Activated CD4-positive, alpha-beta T cell treated with anti-CD3 and anti-CD28 coated beads, Interleukin-2, amount 50 U/mL, for 24 hours (primary cell): ENCODE measurements around the gene ELF2.
"Not testable (repeated sequence)": the region's sequence is repeated elsewhere in the genome, so short reads cannot be mapped to it uniquely, and the experiment has no call there.

Experiments
- DNase-seq, 2 donors: peaks; one replicate each; pipeline ENCODE4 v3.0.0-alpha.2; 2020; ENCODE audit warnings: low read depth in 1 of 2, low spot score in 1 of 2

ELF2 gene

DNA sequence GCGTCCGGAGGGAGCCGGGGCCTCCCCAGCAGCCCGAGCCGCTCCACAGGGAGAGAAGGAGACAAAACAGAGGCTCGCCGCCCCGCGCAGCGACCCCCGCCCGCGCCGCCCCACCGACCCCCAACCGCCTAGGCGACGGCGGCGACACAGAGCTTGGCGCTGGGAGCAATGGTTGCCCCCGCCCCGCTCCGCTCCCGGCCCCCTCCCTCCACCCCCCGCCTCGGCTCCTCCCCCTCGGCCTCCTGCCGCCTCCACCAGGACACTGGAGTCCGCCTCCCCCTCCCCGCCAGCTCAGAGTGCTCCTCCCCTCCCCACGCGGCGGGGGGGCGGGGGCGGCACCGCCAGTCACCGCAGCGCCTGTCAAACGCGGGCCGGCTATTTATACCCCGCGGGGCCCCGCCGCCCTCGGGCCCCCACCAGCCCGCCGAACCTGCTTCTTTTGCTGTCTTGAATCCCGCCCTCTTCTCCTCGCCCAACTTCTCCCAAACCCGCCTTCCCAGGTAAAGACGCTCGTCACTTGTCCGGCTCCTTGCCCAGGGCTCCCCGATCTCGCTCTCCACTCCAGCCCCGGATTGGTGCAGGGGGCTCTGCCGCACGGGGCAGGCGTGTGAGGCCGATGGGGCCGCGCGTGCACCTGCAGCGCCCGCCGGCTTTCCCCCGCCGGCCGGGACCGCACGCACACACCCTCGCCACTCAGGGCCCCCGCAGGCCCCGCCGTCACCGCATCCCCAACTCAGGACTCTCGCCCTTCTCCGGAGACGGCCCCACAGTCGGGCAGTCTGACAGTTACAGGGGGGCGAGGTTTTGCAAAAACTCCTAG, at the start of gene ELF2:
Gene ELF2 (minus strand): TSS at position 170 of the 820 bp plus-strand sequence. CDS start 39,517 bp downstream, outside the sequence.
- peak; percentile 54 to 68 for DNase-seq

DNA sequence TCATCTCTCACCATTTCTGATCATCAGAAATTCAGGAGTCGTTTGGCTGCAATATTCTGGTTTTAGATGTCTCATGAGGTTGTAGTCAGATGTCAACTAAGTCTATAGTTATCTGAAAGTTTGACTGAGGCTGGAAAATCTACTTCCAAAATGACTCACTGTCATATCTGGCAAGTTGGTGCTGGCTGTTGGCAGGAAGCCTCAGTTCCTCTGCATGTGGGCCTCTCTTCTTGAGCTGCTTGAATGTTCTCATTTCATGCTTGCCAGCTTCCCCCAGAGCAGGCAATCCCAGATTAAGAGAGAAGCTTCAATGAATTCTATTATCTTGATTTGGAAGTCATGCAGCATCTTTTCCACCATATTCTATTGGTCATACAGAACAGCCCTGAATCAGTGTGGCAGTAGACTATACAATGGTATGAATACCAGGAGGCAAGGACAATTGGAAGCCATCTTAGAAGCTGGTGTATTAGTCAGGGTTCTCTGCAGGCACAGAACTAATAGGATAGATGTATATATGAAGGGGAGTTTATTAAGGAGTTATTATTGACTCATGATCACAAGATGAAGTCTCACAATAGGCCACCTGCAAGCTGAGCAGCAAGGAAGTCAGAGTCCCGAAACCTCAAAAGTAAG, 46.8 kb upstream of the ELF2 start:
- no peak for DNase-seq

DNA sequence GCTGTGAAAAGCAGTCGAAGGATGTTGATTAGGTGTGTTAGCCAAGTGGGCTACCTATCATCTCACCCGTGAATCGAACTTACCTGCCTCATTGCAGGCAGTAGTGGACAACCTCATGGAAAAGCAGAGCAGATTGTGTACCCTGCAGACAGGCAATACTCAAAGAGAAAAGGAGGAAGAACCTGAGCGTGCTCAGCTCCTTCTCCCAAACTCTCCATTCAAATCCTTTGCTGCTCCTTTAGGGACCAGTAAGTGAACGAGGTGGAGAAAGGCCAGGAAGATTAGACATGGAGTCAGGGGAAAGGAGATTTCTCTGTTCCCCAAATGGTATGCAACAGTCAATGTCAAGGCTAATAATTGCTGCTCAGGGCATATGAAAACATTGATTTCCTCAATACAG, 45.2 kb upstream of the ELF2 start:
- no peak for DNase-seq

DNA sequence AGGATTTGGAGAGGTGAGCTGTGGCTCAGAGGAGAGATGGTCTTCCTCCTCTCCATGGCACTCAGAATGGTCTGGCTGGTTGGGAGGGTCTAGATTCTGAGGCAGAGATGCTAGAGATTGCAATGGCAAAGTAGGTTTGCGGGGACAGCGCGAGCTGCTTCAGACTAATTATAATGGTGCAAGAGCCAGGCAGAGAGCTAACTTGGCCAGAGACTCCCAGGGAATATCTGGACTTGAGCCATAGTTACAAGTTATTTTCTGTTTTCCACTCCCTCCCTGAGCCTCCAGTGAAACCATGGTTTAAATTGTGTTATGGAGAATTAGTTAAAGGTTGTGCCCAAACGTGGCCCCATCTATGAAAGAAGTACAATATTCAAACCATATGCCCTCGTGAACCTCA, 44.7 kb upstream of the ELF2 start:
- DNase-seq, result no peak

DNA sequence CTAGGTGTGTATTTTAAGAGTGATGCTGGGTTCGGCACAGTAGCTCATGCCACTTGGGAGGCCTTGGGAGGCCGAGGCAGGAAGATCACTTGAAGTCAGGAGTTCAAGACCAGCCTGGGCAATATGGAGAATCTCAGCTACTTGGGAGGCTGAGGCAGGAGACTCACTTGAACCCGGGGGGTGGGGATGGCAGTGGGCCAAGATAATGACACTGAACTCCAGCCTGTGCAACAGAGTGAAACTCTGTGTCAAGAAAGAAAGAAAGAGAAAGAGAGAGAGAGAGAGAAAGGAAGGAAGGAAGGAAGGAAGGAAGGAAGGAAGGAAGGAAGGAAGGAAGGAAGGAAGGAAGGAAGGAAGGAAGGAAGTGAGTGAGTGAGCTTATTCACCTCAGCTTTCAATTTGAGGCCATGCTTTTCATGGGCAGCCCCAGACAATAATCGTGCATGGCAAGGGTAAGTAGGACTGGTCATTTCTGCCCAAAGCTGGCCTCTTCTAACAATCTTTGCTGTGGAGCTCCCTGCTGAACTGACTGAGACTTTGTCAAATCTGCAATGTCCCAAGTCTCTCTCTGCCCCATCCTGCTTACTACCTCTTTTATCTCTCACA, 42.5 kb upstream of the ELF2 start:
- DNase-seq, result no peak

DNA sequence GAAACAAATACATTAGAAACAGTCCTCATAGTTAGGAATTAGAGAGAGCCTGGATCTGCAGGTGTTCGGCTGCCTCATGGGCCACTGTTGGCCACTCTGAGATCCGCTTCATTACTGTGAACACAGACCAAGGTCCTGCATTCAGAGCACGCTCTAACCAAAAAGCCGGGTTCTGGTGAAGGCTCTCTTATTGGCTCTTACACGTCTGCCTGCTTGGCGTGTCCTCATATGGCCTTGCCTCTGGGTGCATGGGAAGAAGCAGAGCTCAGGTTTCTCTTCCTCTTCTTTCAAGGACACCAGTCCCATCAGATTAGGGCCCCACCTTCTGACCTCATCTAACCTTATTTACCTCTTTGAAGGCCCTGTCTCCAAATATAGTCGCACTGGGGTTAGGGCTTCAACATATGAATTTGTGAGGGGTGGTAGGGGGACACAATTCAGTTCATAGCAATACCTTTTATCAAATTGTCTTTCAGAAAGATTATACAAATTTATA, 37.1 kb upstream of the ELF2 start:
- DNase-seq, result no peak

DNA sequence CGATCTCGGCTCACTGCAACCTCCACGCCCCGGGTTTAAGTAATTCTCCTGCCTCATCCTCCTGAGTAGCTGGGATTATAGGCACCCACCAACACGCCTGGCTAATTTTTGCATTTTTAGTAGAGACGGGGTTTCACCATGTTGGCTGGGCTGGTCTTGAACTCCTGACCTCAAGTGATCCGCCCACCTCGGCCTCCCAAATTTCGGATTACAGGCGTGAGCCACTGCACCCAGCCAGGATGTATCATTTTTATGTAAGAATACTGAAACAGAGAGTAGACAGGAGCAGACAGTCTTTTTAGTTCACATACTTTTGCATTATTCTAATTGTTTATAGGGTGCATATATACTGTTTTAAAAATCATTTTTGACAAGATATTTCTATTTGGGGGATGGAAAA, 36.6 kb upstream of the ELF2 start:
- not testable (repeated sequence) for DNase-seq

DNA sequence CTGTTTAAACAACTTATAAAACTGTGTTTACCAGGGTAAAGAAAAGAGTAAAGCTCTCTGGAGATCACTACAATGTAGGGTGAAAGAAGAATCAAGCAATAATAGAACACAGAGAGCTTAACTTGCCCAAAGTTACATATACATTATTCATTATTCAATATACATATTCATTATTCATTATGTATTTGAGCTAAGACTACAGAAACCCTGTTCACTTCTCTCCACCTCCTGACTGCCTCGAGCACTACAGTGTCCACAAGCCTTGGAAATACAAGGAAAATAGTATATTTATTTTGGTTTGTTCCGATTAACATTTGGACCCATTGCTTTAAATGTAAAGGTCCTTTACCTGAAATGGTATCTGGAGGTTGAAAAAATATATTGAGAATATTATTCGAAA, 35.9 kb upstream of the ELF2 start:
- no peak for DNase-seq

DNA sequence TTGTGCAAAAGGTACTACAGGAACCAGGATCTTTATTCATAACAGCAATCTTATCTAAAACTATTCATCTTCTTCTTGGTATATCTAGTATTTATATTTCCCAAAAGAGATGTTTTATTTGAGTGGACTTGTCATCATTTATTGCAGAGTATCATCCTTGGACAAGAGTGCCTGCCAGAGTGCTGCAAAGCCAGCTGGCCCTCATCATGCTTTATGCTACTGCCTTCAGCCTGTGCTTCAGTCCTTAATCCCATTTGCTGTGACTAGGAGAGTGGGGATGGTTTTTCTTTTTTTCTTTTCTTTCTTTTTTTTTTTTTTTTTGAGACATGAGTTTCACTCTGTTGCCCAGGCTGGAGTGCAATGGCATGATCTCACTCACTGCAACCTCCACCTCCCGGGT, 33.5 kb upstream of the ELF2 start:
- DNase-seq, result no peak

DNA sequence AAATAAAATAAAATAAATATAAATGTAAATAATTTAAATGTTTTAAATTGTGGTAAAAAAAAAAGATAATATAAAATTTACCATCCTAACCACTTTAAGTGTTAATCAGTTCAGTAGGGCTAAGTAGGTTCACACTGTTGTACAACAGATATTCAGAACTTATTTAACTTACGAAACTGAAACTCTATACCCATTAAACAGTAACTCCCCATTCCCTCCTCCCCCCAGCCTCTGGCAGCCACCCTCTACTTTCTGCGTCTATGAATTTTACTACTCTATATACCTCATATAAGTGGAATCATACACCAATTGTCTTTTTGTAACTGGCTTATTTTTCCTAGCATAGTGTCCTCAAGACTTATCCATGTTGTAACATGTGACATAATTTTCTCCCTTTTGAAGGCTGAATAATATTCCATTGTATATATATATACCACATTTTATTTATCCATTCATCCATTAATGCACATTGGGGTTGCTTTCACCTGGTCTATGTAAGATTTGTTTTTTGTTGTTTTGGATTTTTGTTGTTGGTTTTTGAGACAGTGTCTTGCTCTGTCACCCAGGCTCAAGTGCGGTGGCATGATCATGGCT, 32.5 kb upstream of the ELF2 start:
- no peak for DNase-seq

DNA sequence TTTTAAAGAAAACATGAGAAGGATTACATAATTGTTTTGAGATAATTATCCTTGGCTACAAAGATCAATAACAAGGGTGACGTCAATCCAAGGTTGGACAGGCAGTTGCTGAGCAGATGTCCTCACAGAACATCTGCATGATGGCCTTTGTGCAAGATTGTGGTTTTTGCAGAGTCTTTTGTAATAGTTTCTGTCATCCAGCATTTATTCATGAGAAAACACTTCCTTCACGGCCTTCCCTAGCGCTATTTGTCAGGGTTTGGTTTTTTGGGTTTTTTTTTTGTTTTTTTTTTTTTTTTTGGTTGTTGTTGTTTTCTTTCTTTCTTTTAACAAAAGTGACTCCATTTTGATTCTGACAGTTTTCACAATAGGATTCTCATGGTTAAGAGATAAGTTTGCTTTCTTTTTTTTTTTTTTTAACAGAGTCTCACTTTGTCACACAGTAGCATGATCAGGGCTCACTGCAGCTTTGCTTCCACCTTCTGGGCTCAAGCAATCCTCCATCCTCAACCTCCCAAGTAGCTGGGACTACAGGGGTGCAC, 31.5 kb upstream of the ELF2 start:
- no peak for DNase-seq

DNA sequence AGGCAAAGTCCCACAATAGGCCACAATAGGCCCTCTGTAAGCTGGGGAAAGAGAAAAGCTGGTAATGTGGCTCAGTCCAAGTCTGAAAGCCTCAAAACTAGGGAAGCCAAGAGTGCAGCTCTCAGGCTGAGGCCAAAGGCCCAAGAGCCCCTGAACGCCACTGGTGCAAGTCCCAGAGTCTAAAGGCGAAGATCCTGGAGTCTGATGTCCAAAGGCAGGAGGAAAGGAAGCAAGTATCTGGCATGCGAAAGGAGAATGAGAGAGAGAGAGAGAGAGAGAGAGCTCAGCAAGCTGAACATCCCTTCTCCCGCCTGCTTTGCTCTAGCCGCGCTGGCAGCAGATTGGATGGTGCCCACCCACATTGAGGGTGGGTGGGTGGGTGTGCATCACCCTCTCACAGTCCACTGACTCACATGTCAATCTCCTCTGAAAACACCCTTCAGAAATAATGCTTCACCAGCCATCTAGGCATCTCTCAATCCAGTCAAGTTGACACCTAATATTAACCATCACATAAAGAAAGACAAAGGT, 30.9 kb upstream of the ELF2 start:
- DNase-seq, result no peak

DNA sequence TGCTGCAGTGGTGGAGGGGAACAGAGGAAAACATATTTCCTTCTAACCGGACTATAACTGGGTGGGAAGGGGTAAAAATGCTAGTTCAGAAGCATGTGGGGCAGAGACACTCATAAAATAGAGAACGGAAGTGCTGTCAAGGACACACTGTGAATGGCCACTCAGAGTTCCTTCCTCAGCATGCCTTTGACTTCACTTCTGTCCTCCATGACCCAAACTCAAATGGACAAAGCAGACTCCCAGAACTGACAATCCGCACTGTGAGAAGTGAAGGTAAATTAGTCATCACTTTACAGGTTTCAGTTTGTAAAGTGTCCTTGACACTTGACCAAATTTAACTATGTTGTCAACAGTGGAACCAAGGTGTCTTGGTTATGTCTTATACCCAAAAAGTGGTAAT, 30.2 kb upstream of the ELF2 start:
- DNase-seq, result no peak

DNA sequence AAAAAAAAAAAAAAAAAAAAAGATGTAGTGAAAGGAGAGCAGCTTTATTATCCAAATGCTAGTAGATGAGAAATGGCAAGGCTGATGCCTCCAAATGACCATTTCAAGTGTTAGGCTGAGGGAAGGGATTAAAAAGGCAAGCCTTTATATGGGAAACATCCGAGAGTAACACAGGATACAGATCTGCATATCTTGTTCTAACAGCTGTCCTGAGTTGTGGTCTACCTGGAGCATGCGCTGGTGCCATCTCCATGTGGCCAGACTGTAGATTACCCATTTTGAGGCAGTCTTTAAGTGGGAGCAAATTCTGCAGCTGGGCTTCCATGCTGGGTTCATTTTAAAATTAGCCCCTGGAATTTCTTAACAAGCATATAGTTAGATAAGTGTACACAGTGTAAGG, 26.0 kb upstream of the ELF2 start:
- no peak for DNase-seq

DNA sequence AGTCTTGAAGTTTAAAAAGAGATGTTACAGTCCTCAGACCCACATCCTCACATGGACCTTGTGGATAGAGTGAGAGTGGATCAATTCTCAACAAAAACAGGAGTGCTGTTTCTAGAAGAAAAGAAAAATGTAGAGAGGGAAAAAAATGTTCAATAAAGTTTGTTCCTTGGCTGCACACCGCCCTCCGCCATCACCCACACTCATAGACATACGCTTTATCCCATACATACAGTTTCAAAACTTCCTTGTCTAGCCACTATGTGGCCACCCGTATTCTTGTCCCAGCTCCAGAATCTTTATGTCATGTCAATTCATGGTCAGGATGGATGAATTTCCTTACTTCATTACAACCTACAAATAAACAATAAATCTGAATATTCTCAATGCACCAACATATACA, 23.5 kb upstream of the ELF2 start:
- no peak for DNase-seq

DNA sequence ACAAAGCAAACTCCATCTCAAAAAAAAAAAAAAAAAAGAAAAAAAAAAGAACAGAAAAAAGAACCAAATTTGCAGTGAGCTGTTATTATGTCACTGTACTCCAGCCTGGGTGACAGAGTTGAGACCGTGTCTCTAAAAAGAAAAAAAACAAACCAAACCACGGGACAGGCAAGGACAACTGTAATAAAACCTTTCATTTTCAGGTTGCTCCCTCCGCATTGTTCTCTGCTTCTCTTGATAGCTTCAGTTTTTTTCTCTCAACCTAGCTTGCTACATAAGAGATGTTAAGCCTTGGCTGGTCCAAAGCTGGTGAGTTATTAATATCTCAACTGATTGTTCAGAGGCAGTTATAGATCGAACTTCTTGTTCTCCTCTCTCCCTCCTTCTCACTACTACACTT, 23.1 kb upstream of the ELF2 start:
- no peak for DNase-seq

DNA sequence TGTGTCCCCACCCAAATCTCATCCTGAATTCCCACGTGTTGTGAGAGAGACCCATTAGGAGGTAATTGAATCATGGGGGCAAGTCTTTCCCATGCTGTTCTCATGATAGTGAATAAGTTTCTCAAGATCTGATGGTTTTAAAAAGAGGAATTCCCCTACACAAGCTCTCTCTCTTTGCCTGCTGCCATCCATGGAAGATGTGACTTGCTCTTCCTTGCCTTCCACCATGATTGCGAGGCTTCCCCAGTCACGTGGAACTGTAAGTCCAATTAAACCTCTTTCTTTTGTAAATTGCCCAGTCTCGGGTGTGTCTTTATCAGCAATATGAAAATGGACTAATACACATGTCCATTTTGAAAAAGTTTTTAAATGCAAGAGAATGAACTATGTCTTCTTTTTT, 20.2 kb upstream of the ELF2 start:
- DNase-seq, result not testable (repeated sequence)

DNA sequence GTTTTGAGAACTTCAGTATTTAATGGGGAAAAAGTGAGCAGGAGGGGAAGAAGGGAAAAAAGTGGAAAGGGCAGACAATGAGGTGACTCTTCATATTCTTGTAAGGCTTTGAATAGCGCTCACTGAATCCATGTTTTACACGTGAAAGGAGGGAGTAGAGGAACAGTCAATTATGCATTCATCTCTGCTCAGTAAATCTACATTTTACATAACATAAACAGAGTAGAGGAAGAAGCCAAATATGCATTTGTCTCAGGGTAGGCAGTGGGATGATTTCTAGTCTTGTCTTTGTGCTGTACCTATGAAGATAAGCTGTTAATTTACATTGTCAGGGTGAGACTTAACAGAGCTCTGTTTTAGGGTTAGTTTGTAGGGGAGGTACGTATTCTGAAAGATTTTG, 19.4 kb upstream of the ELF2 start:
- DNase-seq, result no peak

DNA sequence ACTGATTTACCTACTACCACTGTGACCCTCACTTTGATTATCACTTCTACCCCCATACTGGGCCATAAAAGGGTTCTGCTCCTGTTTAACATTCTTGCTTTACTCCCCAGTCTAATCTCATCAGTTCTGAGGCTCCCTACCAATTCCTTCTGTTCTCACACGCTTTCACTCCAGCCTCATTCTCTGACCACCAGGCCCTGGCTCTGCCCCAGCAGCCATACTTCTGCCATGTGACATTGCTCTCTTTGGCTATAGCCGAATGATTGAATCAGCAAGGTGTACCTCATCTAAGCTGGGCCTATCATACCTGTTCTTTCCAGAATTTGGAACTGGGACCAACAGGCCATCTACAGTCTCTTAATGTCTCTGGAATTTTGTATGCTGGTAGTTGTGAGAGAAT, 14.4 kb upstream of the ELF2 start:
- no peak for DNase-seq

DNA sequence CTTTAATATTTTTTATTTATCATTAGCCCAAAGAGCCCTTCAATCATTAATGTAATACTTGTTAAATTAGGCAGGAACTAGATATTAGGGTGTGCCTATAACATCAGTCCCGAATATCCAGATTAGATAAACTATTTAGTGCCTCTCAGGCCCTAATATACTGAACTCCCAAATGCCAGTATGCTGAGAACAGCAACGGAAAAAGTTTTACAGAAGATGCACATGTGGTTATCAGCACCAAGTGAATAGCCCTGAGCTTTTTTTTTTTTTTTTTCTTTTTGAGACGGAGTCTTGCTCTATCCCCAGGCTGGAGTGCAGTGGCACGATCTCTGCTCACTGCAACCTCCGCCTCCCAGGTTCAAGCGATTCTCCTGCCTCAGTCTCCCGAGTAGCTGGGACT, 13.0 kb upstream of the ELF2 start:
- DNase-seq, result no peak

DNA sequence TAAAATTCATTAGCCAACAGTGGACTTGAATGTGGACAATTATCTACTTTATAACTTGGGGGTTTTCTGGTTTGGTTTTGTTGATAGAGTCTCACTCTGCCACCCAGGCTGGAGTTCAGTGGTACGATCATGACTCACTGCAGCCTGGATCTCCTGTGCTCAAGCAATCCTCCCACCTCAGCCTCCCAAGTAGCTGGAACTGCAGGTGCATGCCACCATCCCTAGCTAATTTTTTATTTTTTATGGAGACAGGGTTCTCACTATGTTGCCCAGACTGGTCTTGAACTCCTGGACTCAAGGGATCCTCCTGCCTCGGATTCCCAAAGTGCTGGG, 12.4 kb upstream of the ELF2 start:
- no peak for DNase-seq
